GM23338 (cell line): Measurements from ENCODE around the gene FMN1. TPM values are rescaled to one million over a fixed set of nuclear protein-coding genes. Genes with fewer than 3 reads are reported as not detected.

Experiments used
- ATAC-seq: fragments of 200-7000 bp; cut with Tn5 transposase; 3 replicates; pipeline ENCODE4 v1.9.1; 2020
- DNase-seq: peaks from one replicate; pipeline ENCODE4 v3.0.0-alpha.2; 2015; ENCODE audit warnings: low spot score
- H2AFZ ChIP-seq: fragments of 200-600 bp; sonication (generic); 2 replicates; pipeline ENCODE4 v1.8.0; 2016; ENCODE audit warnings: antibody characterized with exemption, mild to moderate bottlenecking, moderate library complexity
- H3F3A ChIP-seq: fragments of 200-600 bp; sonication (generic); replicated peaks from 2 replicates; pipeline ENCODE4 v1.8.0; 2017; ENCODE audit warnings: antibody characterized with exemption, mixed run types, low read depth
- H3K27ac ChIP-seq: fragments of 200-600 bp; sonication (generic); 2 replicates; pipeline ENCODE4 v1.6.1; 2016; ENCODE audit warnings: low read depth
- H3K27me3 ChIP-seq: fragments of 200-600 bp; sonication (generic); 2 replicates; pipeline ENCODE4 v1.8.0; 2016; ENCODE audit warnings: mild to moderate bottlenecking, mixed run types, moderate library complexity; ENCODE audit not compliant: insufficient read depth
- H3K36me3 ChIP-seq: fragments of 200-600 bp; sonication (generic); 2 replicates; pipeline ENCODE4 v1.8.0; 2016; ENCODE audit warnings: mild to moderate bottlenecking; ENCODE audit not compliant: insufficient read depth
- H3K4me1 ChIP-seq: fragments of 200-600 bp; sonication (generic); 2 replicates; pipeline ENCODE4 v1.8.0; 2016; ENCODE audit warnings: mild to moderate bottlenecking, moderate library complexity; ENCODE audit not compliant: insufficient read depth
- H3K4me2 ChIP-seq: fragments of 200-600 bp; sonication (generic); 2 replicates; pipeline ENCODE4 v1.7.1; 2017; ENCODE audit warnings: mixed run types
- H3K4me3 ChIP-seq: fragments of 200-600 bp; sonication (generic); 2 replicates; pipeline ENCODE4 v1.6.1; 2016; ENCODE audit warnings: mixed run types
- H3K79me2 ChIP-seq: fragments of 200-600 bp; sonication (generic); replicated peaks from 2 replicates; pipeline ENCODE4 v1.8.0; 2017; ENCODE audit warnings: mild to moderate bottlenecking; ENCODE audit not compliant: insufficient read depth
- H3K9me2 ChIP-seq: fragments of 200-600 bp; sonication (generic); 2 replicates; pipeline ENCODE4 v1.8.0; 2017; ENCODE audit not compliant: insufficient read depth
- H4K20me1 ChIP-seq: fragments of 200-600 bp; sonication (generic); replicated peaks from 2 replicates; pipeline ENCODE4 v1.8.0; 2017; ENCODE audit warnings: mild to moderate bottlenecking; ENCODE audit not compliant: insufficient read depth
- H3K27ac Mint-ChIP-seq: 2 replicates; pipeline ENCODE4 v1.8.0; 2020; ENCODE audit warnings: inconsistent platforms, mild to moderate bottlenecking, moderate library complexity, mixed read lengths
- H3K27me3 Mint-ChIP-seq: 3 replicates; pipeline ENCODE4 v1.8.0; 2022; ENCODE audit warnings: low read depth, mild to moderate bottlenecking, moderate library complexity, mixed read lengths, inconsistent platforms; ENCODE audit not compliant: insufficient read depth, poor library complexity
- H3K36me3 Mint-ChIP-seq: 3 replicates; pipeline ENCODE4 v1.8.0; 2021; ENCODE audit warnings: low read depth, mild to moderate bottlenecking, inconsistent platforms, moderate library complexity, mixed read lengths
- H3K4me1 Mint-ChIP-seq: 3 replicates; pipeline ENCODE4 v1.8.0; 2020; ENCODE audit warnings: mild to moderate bottlenecking, inconsistent platforms, mixed read lengths
- H3K4me3 Mint-ChIP-seq: 3 replicates; pipeline ENCODE4 v1.8.0; 2021; ENCODE audit warnings: moderate library complexity, mild to moderate bottlenecking, inconsistent platforms, mixed read lengths
- H3K9me3 Mint-ChIP-seq: 3 replicates; pipeline ENCODE4 v1.8.0; 2020; ENCODE audit warnings: moderate library complexity, mild to moderate bottlenecking, inconsistent platforms, mixed read lengths
- CREB1 ChIP-seq: fragments of 250-450 bp; sonication (Bioruptor Pico); IDR thresholded peaks from 2 replicates; pipeline ENCODE4 v1.5.0; 2020; ENCODE audit warnings: low read depth, mild to moderate bottlenecking, moderate library complexity
- CTCF ChIP-seq, 2 experiments: fragments of 200-600 bp in 1 of 2; sonication (generic) in 1 of 2; conservative IDR thresholded peaks; 2 replicates each; pipeline versions ENCODE4 v1.5.1 to v1.6.1; 2016 to 2017; ENCODE audit warnings: antibody characterized with exemption in 2 of 2, low read depth in 2 of 2, mild to moderate bottlenecking in 2 of 2, moderate library complexity in 1 of 2
- ETS1 ChIP-seq: IDR thresholded peaks from 2 replicates; pipeline ENCODE4 v1.6.1; 2016; ENCODE audit warnings: antibody characterized with exemption
- EZH2 ChIP-seq: fragments of 200-600 bp; sonication (generic); IDR thresholded peaks from one replicate; pipeline ENCODE4 v1.8.0; 2017; ENCODE audit warnings: antibody characterized with exemption, mild to moderate bottlenecking, low read depth; ENCODE audit not compliant: unreplicated experiment
- EZH2phosphoT487 ChIP-seq: fragments of 200-600 bp; sonication (generic); IDR thresholded peaks from one replicate; pipeline ENCODE4 v1.8.1; 2018; ENCODE audit warnings: antibody characterized with exemption; ENCODE audit not compliant: unreplicated experiment
- JUNB ChIP-seq: IDR thresholded peaks from one replicate; pipeline ENCODE4 v1.6.1; 2016; ENCODE audit warnings: antibody characterized with exemption; ENCODE audit not compliant: unreplicated experiment
- NANOG ChIP-seq: IDR thresholded peaks from 2 replicates; pipeline ENCODE4 v1.6.1; 2016; ENCODE audit warnings: antibody characterized with exemption, borderline replicate concordance
- POLR2AphosphoS5 ChIP-seq: IDR thresholded peaks from 2 replicates; pipeline ENCODE4 v1.6.1; 2016; ENCODE audit warnings: antibody characterized with exemption, low read depth
- REST ChIP-seq: IDR thresholded peaks from one replicate; pipeline ENCODE4 v1.6.1; 2018; ENCODE audit warnings: antibody characterized with exemption; ENCODE audit not compliant: unreplicated experiment
- STAT1 ChIP-seq: IDR thresholded peaks from one replicate; pipeline ENCODE4 v1.6.1; 2016; ENCODE audit warnings: antibody characterized with exemption; ENCODE audit not compliant: unreplicated experiment
- ZNF114 ChIP-seq: fragments of 250-450 bp; sonication (Bioruptor Pico); IDR thresholded peaks from 2 replicates; pipeline ENCODE4 v1.5.0; 2020; ENCODE audit warnings: mild to moderate bottlenecking, moderate library complexity
- ZNF331 ChIP-seq: fragments of 250-450 bp; sonication (Bioruptor Pico); IDR thresholded peaks from 2 replicates; pipeline ENCODE4 v1.5.0; 2020; ENCODE audit warnings: low read depth, mild to moderate bottlenecking, moderate library complexity
- ZNF462 ChIP-seq: fragments of 250-450 bp; sonication (Bioruptor Pico); IDR thresholded peaks from 2 replicates; pipeline ENCODE4 v1.5.0; 2020; ENCODE audit warnings: mild to moderate bottlenecking, moderate library complexity
- polyA plus RNA-seq: library from polyadenylated mRNA; unstranded; fragments of >200 nt; fragmentation: Nextera tagmentation; extraction: Ambion mirVana; gene quantifications from 2 replicates; pipeline ENCODE4 v1.2.1, GENCODE V29; 2016
- total RNA-seq: library from RNA; depleted of rRNA; stranded (reverse); fragments of >200 nt; shearing (Covaris generic); gene quantifications from 2 replicates; pipeline ENCODE4 v1.2.3, GENCODE V29; 2014

FMN1 gene
- total and polyA plus RNA-seq, 2 experiments from 2014 or later, result 1.2 to 1.6 TPM

- Histone ChIP-seq H3K4me1 (no peaks in the 10 kb centered on the region), H3K4me3 (no peak overlapping the region), H2AFZ (no peak overlapping the region), H3K79me2 (no peaks in the 10 kb centered on the region), H3K4me2 (no peak overlapping the region), H3K36me3 (peaks cover 5% of the 10 kb centered on the region; the same call in 1 of the 2 replicates), H3K9me2 (no peaks in the 10 kb centered on the region), H3K27ac (no peak overlapping the region), H4K20me1 (no peaks in the 10 kb centered on the region), H3F3A (no peaks in the 10 kb centered on the region), H3K27me3 (no peaks in the 10 kb centered on the region)
- Mint-ChIP-seq H3K27ac (no peak overlapping the region), H3K4me1 (no peaks in the 10 kb centered on the region), H3K36me3 (peaks cover 52% of the 10 kb centered on the region), H3K4me3 (no peak overlapping the region), H3K27me3 (no peaks in the 10 kb centered on the region), H3K9me3 (peaks cover 71% of the 10 kb centered on the region)
- ATAC-seq (no peak), DNase-seq (no peak)
- no peak for TF ChIP-seq REST
- no peak for TF ChIP-seq EZH2
- TF ChIP-seq ZNF331 (CRISPR knock-in tag), result no peak
- no peak for TF ChIP-seq CTCF (conservative IDR thresholded peaks at IDR 0.05; ENCODE audit: low read depth in 2 of 2)
- TF ChIP-seq CREB1 (CRISPR knock-in tag), result no peak
- no peak for TF ChIP-seq POLR2AphosphoS5
- no peak for TF ChIP-seq ZNF114 (CRISPR knock-in tag)
- TF ChIP-seq ZNF462 (CRISPR knock-in tag), result no peak
- no peak for TF ChIP-seq ETS1
- TF ChIP-seq EZH2phosphoT487, result no peak
- TF ChIP-seq STAT1, result no peak
- TF ChIP-seq JUNB, result no peak
- no peak for TF ChIP-seq NANOG
Measured at GRCh38 chr15:33047077-33047476, 147.4 kb downstream of the FMN1 start.
